Superior temporal gyrus (tissue), 1 donor: ENCODE data around the gene RAB3GAP2.
"Not testable (repeated sequence)": the region's sequence is repeated elsewhere in the genome, so short reads cannot be mapped to it uniquely, and the experiment has no call there.

Experiments
- DNase-seq: peaks from one replicate; pipeline ENCODE4 v3.0.0-alpha.2; 2016; ENCODE audit errors: extremely low spot score

Gene RAB3GAP2, protein sequence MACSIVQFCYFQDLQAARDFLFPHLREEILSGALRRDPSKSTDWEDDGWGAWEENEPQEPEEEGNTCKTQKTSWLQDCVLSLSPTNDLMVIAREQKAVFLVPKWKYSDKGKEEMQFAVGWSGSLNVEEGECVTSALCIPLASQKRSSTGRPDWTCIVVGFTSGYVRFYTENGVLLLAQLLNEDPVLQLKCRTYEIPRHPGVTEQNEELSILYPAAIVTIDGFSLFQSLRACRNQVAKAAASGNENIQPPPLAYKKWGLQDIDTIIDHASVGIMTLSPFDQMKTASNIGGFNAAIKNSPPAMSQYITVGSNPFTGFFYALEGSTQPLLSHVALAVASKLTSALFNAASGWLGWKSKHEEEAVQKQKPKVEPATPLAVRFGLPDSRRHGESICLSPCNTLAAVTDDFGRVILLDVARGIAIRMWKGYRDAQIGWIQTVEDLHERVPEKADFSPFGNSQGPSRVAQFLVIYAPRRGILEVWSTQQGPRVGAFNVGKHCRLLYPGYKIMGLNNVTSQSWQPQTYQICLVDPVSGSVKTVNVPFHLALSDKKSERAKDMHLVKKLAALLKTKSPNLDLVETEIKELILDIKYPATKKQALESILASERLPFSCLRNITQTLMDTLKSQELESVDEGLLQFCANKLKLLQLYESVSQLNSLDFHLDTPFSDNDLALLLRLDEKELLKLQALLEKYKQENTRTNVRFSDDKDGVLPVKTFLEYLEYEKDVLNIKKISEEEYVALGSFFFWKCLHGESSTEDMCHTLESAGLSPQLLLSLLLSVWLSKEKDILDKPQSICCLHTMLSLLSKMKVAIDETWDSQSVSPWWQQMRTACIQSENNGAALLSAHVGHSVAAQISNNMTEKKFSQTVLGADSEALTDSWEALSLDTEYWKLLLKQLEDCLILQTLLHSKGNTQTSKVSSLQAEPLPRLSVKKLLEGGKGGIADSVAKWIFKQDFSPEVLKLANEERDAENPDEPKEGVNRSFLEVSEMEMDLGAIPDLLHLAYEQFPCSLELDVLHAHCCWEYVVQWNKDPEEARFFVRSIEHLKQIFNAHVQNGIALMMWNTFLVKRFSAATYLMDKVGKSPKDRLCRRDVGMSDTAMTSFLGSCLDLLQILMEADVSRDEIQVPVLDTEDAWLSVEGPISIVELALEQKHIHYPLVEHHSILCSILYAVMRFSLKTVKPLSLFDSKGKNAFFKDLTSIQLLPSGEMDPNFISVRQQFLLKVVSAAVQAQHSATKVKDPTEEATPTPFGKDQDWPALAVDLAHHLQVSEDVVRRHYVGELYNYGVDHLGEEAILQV (N-terminal part only)

DNA sequence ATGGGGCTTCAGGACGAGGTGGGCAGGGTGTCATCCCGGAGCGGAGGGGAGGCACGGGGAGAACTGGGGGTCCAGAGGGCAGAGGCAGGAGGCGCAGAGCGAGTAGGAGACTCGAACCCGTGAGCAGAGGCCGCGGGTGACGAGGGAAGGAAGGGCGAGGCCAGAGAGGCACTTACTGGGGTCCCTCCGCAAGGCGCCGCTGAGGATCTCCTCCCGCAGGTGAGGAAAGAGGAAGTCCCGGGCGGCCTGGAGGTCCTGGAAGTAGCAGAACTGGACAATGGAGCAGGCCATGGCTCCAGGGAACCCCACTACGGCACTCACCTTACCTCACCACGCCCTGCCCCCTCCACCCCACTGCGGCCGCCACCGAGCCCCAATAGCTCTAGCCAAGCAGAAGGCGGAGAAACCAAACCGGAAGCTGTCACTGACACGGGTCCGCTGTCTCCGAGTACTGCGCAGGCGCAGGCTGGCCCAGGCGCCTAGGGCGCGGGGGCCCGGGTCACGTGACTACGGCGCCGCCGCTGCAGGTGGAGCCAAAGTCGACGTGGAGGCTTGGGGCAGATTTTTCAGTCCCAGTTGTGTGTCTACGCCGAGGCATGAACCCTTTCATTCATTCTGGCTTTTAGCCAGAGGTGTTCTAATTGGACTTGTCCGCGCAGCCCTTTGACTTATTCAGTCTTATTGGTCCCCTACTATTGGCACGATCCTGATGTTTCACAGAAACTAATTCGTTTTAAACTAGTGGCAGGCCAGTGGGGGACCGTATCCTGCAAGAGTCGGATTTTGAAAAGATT, at the start of gene RAB3GAP2:
TSS of gene RAB3GAP2 (minus strand) at position 407 of the 794 bp plus-strand sequence. CDS start at position 291, 116 bp downstream.
- DNase-seq, result peak; percentile 94

DNA sequence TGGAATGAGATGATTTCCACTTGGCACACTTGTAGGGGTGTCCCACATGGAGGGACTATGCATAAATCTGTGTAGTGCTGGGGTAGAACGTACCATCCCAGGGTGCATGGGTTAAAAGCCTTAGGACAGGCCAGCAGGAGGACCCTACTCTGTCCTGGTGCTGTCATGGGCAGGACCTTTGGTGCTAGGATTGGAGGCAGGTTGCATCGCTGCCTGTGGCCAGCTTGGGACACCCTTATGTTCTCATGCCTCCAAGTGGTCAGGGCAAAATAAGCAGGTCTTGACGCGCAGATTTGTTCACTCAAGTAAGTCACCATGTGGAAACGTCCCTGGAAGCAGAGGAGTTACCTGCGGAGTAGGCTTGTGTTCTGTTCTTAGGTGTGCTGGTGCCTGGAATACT, 49.5 kb upstream of the RAB3GAP2 start:
- DNase-seq, result no peak

GRCh38 chr1:220320709-220321108, 48.5 kb upstream of the RAB3GAP2 start:
- no peak for DNase-seq

DNA sequence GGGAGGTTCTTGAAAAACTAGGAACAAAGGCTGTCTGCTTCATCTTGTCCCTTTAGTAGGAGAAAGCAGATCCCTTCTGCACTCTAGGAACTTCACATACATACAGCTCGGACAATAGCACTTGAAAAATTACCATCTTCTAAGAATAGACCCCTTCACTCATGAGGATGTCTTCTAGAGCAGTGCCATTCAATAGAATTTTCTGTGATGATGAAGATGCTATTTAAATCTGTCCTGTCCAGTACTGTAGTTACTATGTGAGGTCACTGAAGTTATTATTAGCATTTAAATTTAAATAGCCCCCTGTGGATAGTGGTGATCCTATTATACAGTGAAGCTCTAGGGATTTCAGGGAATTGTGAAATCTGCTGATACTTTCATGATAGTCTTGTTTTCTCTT, 46.4 kb upstream of the RAB3GAP2 start:
- no peak for DNase-seq

- DNase-seq, result no peak
Observed at GRCh38 chr1:220317161-220317560, 44.9 kb upstream of the RAB3GAP2 start.

- DNase-seq, result no peak
Observed at GRCh38 chr1:220316305-220316704, 44.1 kb upstream of the RAB3GAP2 start.

GRCh38 chr1:220315070-220315839, 43.0 kb upstream of the RAB3GAP2 start:
- no peak for DNase-seq

DNA sequence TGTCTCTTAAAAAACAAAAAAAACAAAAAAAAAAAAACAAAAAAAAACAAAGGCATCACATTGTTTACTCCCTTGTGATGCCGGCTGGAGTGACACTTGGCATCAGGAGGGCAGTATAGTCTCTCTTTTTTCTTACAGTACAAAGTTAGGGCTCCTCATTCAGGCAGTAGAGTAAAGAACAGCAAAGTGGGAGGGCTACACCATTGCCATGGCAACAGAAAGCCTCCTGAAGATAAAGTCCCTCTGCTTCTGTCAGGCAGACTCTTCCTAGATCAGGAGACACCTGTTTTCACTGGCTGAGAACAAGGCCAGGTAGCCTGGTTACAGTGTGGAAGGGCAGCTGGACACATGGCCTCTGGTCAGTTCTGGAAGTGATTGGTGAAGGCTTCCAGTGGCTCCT, 41.3 kb upstream of the RAB3GAP2 start:
- DNase-seq, result no peak

GRCh38 chr1:220310147-220310546, 37.9 kb upstream of the RAB3GAP2 start:
- DNase-seq, result not testable (repeated sequence)

DNA sequence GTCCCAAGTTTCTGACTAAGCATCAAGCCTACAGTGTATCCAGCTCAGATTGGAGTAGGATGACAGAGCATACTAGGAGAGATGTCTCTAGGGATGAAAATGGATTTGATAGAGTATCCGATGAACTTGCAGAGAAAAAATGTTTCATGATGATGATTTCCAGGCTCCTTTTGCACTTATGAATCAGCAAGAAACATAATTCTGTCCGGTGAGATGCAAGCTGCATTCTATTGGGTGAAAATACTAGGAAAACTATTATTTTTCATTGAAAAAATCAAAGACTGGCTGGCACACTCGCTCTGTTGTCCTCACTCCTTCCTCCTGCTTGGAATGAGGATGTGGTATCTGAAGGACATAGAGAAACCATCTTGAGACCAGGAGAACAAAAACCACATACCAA, 35.4 kb upstream of the RAB3GAP2 start:
- no peak for DNase-seq

DNA sequence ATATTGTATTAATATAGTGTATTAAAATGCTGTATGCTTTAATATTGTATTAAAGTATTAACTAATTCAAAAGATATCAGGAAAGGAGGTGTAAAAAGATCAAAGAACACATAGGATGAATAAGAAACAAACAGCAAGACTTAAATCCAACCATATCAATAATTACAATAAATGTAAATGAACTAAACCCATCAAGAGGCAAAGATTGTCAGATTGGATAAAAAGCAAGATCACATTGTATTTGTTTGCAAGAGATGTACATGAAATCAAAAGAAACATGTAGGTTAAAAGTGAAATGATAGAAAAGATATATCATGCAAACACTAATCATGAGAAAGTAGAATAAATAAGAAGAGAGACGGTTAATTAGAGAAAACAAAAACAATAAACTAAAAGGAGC, 34.1 kb upstream of the RAB3GAP2 start:
- DNase-seq, result no peak

- no peak for DNase-seq
Observed at GRCh38 chr1:220303871-220304270, 31.6 kb upstream of the RAB3GAP2 start.

DNA sequence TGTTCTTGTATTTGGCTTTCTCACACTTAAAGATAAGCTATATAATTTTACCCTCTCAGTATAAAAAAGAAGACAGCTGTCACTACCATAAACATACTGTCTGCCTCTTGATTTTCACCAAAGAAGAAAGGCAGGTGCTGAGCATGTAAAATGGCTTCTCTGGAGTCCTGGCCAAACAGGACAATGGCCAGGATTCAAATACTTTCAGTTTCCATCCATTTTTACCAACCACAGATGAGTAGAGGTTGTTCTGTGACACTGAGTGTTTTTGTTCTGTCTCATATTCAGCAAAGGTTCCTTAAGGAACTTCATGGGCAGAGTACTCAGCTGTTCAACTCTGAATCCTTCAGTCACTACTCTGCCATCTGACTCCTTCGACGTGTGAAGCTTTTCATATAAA, 29.4 kb upstream of the RAB3GAP2 start:
- DNase-seq, result no peak

- peak; percentile 65 for DNase-seq
Observed at GRCh38 chr1:220300442-220301121, 28.3 kb upstream of the RAB3GAP2 start.

DNA sequence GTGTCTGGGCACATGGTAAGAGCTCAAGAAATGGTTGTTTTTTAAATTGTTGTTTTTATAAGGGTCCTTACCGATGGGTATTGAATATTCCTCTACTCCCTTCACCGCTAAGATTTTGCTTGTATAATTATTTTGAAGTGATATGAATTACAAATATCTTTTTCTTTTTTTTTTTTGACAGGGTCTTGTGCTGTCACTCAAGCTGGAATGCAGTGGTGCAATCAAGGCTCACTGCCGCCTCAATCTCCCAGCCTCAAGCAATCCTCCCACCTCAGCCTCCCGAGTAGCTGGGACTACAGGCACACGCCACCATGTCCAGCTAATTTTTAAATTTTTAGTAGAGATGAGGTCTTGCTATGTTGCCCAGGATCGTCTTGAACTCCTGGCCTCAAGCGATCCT, 27.1 kb upstream of the RAB3GAP2 start:
- no peak for DNase-seq

- no peak for DNase-seq
Observed at GRCh38 chr1:220298470-220299205, 26.4 kb upstream of the RAB3GAP2 start.

GRCh38 chr1:220296981-220297380, 24.7 kb upstream of the RAB3GAP2 start:
- DNase-seq, result no peak

GRCh38 chr1:220294846-220295301, 22.6 kb upstream of the RAB3GAP2 start:
- no peak for DNase-seq

- DNase-seq, result no peak
Observed at GRCh38 chr1:220291580-220291979, 19.3 kb upstream of the RAB3GAP2 start.
